ENCODE data around the gene CRACDL.

Gene CRACDL

DNA sequence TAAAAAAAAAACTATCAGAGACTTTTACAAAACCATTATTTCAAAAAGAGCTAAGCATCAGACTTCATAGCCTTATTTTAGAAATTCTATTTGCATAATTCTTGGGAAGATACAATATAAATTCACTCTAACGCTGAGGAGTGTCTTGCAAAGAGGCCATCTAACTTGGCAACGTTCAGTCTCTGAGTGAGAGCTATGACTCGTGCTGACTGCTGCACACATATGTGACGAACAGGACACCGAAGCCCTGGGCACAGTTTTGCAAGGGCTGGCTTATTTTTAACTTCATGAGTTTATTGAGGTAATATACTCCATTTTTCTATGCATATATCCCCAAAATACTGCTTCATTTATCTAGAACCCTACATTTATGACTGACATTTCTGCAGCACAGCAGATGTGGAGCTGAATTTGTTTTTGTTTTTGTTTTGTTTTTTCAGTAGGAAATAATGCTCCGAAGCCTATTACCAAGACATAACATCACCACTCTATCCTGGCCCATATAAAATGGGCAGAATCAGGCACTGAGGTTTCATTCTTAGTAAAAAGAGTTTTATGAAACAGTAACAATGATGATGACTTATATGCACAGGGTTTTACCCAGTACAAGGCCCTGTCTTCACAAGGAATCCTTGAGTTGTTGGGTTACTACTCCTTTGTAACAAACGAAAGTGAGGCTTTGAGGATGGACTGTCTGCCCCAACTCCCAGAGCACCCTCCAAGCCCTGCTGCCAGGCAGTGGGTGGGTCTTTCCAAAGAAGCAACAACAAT is 68.3 kb downstream of the CRACDL start:
- no peak overlapping the region for H2BK12ac ChIP-seq (ENCODE audit: low read length)

DNA sequence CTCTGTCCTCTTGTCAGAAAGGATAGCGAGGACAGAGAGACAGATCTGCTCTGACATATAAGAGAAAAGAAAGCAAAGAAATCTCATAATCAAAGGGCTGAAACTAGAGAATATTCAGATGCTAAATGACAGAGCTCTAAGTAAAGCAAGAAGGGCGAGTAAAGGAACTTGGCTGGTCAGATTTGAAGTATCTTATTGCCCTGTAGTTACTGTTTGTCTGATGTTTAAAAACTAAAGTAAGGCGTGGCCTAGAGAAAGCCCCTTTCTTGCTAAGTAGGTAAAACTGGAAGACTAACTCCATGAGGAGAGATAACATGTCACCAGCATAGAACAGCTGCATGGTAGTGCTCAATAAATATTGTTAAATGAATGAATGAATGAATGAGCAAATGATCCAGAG is 70.0 kb downstream of the CRACDL start:
- peaks cover 0 to 2% (median 0%) of the 10 kb centered on the region in 3 experiments for H3K27me3 ChIP-seq (ENCODE audit: control insufficient read depth in 3 of 3, insufficient read depth in 3 of 3, low read depth in 1 of 3, low read length in 3 of 3)
- H2AK5ac ChIP-seq (ENCODE audit: low read depth, low read length), result no peak overlapping the region
- H3K14ac ChIP-seq (ENCODE audit: low read length), result no peak overlapping the region
- H3K36me3 ChIP-seq (replicated peaks in 1 of 2; ENCODE audit: control insufficient read depth in 2 of 2, insufficient read depth in 2 of 2, low read length in 2 of 2), result no peaks in the 10 kb centered on the region
- peaks cover 0 to 4% of the 10 kb centered on the region in 2 donors for H3K4me1 ChIP-seq (ENCODE audit: control insufficient read depth in 2 of 2, insufficient read depth in 1 of 2, low read depth in 1 of 2, low read length in 2 of 2)
- H4K8ac ChIP-seq (ENCODE audit: low read depth, low read length), result no peak overlapping the region
- no peak overlapping the region for H3K23ac ChIP-seq (ENCODE audit: low read depth, low read length, poor library complexity)
- H2BK120ac ChIP-seq (ENCODE audit: low read depth, low read length), result no peak overlapping the region
- no peak overlapping the region for H3K18ac ChIP-seq (ENCODE audit: low read length)
- no peak overlapping the region for H2AFZ ChIP-seq (ENCODE audit: low read length)
- H3K27ac ChIP-seq (replicated peaks; ENCODE audit: low read length), result no peak overlapping the region
- H3K4me3 ChIP-seq (ENCODE audit: low read length in 2 of 2), result no peak overlapping the region
- no peak overlapping the region for H3K4me2 ChIP-seq (ENCODE audit: insufficient read depth, low read length, poor library complexity, severe bottlenecking)
- H3K9me3 ChIP-seq (replicated peaks in 1 of 2; ENCODE audit: control insufficient read depth in 2 of 2, insufficient read depth in 1 of 2, low read depth in 1 of 2, low read length in 2 of 2), result peaks cover 0 to 2% of the 10 kb centered on the region in 2 donors
- no peak overlapping the region for H3K9ac ChIP-seq (ENCODE audit: low read depth, low read length, poor library complexity)
- no peak overlapping the region for H2BK15ac ChIP-seq (ENCODE audit: low read length)
- DNase-seq (ENCODE audit: low spot score), result no peak
- H3K79me1 ChIP-seq (ENCODE audit: low read depth, low read length), result no peaks in the 10 kb centered on the region
- H2BK12ac ChIP-seq (ENCODE audit: low read length), result no peak overlapping the region
- no peak overlapping the region for H2BK5ac ChIP-seq (ENCODE audit: low read length)
- no CpG with 5 or more reads among the region's 3 CpGs for WGBS, 2 donors (ENCODE audit: extremely low coverage in 2 of 2, insufficient read length in 2 of 2, insufficient replicate concordance in 1 of 2)
- H3K4ac ChIP-seq (ENCODE audit: low read length), result no peak overlapping the region
- H4K91ac ChIP-seq (ENCODE audit: low read depth, low read length, poor library complexity), result no peak overlapping the region

More for the DNA sequence above, 68.3 kb downstream of the CRACDL start:
- no peaks in the 10 kb centered on the region for H3K36me3 ChIP-seq (replicated peaks in 1 of 2; ENCODE audit: control insufficient read depth in 2 of 2, insufficient read depth in 2 of 2, low read length in 2 of 2)
- WGBS, 2 donors (ENCODE audit: extremely low coverage in 2 of 2, insufficient read length in 2 of 2, insufficient replicate concordance in 1 of 2), result no CpG with 5 or more reads among the region's 7 CpGs
- H3K14ac ChIP-seq (ENCODE audit: low read length), result no peak overlapping the region
- H3K9ac ChIP-seq (ENCODE audit: low read depth, low read length, poor library complexity), result no peak overlapping the region
- H4K91ac ChIP-seq (ENCODE audit: low read depth, low read length, poor library complexity), result no peak overlapping the region
- H3K79me1 ChIP-seq (ENCODE audit: low read depth, low read length), result no peaks in the 10 kb centered on the region
- H3K4me3 ChIP-seq (ENCODE audit: low read length in 2 of 2), result no peak overlapping the region
- no peak overlapping the region for H3K23ac ChIP-seq (ENCODE audit: low read depth, low read length, poor library complexity)
- no peak overlapping the region for H3K27ac ChIP-seq (replicated peaks; ENCODE audit: low read length)
- no peak overlapping the region for H2BK120ac ChIP-seq (ENCODE audit: low read depth, low read length)
- no peak overlapping the region for H2AFZ ChIP-seq (ENCODE audit: low read length)
- H3K18ac ChIP-seq (ENCODE audit: low read length), result no peak overlapping the region
- H2BK5ac ChIP-seq (ENCODE audit: low read length), result no peak overlapping the region
- no peak overlapping the region for H3K4ac ChIP-seq (ENCODE audit: low read length)
- no peak overlapping the region for H3K4me2 ChIP-seq (ENCODE audit: insufficient read depth, low read length, poor library complexity, severe bottlenecking)
- H3K4me1 ChIP-seq (ENCODE audit: control insufficient read depth in 2 of 2, insufficient read depth in 1 of 2, low read depth in 1 of 2, low read length in 2 of 2), result peaks cover 0 to 4% of the 10 kb centered on the region in 2 donors
- no peaks in the 10 kb centered on the region for H3K9me3 ChIP-seq (replicated peaks in 1 of 2; ENCODE audit: control insufficient read depth in 2 of 2, insufficient read depth in 1 of 2, low read depth in 1 of 2, low read length in 2 of 2)
- no peak overlapping the region for H2AK5ac ChIP-seq (ENCODE audit: low read depth, low read length)
- H4K8ac ChIP-seq (ENCODE audit: low read depth, low read length), result no peak overlapping the region
- DNase-seq (ENCODE audit: low spot score), result no peak
- H3K27me3 ChIP-seq (ENCODE audit: control insufficient read depth in 3 of 3, insufficient read depth in 3 of 3, low read depth in 1 of 3, low read length in 3 of 3), result peaks cover 0 to 2% (median 0%) of the 10 kb centered on the region in 3 experiments
- no peak overlapping the region for H2BK15ac ChIP-seq (ENCODE audit: low read length)

DNA sequence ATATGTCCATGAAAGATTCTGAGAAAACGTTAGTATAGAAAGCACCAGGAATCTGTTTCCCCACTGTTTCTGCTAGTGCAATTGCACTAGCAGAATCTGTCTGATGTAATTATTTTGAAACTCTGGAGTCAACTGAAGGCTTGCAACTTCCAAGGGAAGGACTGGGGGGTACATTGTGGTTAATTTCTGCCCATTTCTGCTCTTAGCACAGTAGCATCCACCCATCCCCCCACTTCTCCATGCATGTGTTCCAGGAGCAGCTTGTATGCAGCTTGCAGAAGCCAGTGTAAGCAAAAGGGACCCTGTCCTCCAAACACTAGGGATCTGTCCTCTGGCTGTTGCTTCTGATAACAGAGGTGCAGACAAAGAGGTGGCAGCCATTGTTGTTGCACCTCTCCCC is 74.4 kb downstream of the CRACDL start:
- no peak for DNase-seq (ENCODE audit: low spot score)
- H3K14ac ChIP-seq (ENCODE audit: low read length), result no peak overlapping the region
- H2BK120ac ChIP-seq (ENCODE audit: low read depth, low read length), result no peak overlapping the region
- H4K8ac ChIP-seq (ENCODE audit: low read depth, low read length), result no peak overlapping the region
- no peaks in the 10 kb centered on the region for H3K4me1 ChIP-seq (ENCODE audit: control insufficient read depth in 2 of 2, insufficient read depth in 1 of 2, low read depth in 1 of 2, low read length in 2 of 2)
- no peak overlapping the region for H3K27ac ChIP-seq (replicated peaks; ENCODE audit: low read length)
- H3K23ac ChIP-seq (ENCODE audit: low read depth, low read length, poor library complexity), result no peak overlapping the region
- no peak overlapping the region for H3K18ac ChIP-seq (ENCODE audit: low read length)
- H3K9ac ChIP-seq (ENCODE audit: low read depth, low read length, poor library complexity), result no peak overlapping the region
- no peak overlapping the region for H3K4me2 ChIP-seq (ENCODE audit: insufficient read depth, low read length, poor library complexity, severe bottlenecking)
- H2BK12ac ChIP-seq (ENCODE audit: low read length), result no peak overlapping the region
- no CpG with 5 or more reads among the region's 1 CpG for WGBS, 2 donors (ENCODE audit: extremely low coverage in 2 of 2, insufficient read length in 2 of 2, insufficient replicate concordance in 1 of 2)
- no peak overlapping the region for H2AK5ac ChIP-seq (ENCODE audit: low read depth, low read length)
- peaks cover 3 to 4% of the 10 kb centered on the region in 2 donors for H3K9me3 ChIP-seq (replicated peaks in 1 of 2; ENCODE audit: control insufficient read depth in 2 of 2, insufficient read depth in 1 of 2, low read depth in 1 of 2, low read length in 2 of 2)
- no peaks in the 10 kb centered on the region for H3K79me1 ChIP-seq (ENCODE audit: low read depth, low read length)
- no peaks in the 10 kb centered on the region for H3K36me3 ChIP-seq (replicated peaks in 1 of 2; ENCODE audit: control insufficient read depth in 2 of 2, insufficient read depth in 2 of 2, low read length in 2 of 2)
- H2BK15ac ChIP-seq (ENCODE audit: low read length), result no peak overlapping the region
- no peak overlapping the region for H2BK5ac ChIP-seq (ENCODE audit: low read length)
- H4K91ac ChIP-seq (ENCODE audit: low read depth, low read length, poor library complexity), result no peak overlapping the region
- H2AFZ ChIP-seq (ENCODE audit: low read length), result no peak overlapping the region
- peak overlapping the region in 1 of 2 donors; percentile 58 for H3K4me3 ChIP-seq (ENCODE audit: low read length in 2 of 2)
- no peaks in the 10 kb centered on the region for H3K27me3 ChIP-seq (ENCODE audit: control insufficient read depth in 3 of 3, insufficient read depth in 3 of 3, low read depth in 1 of 3, low read length in 3 of 3)
- no peak overlapping the region for H3K4ac ChIP-seq (ENCODE audit: low read length)

DNA sequence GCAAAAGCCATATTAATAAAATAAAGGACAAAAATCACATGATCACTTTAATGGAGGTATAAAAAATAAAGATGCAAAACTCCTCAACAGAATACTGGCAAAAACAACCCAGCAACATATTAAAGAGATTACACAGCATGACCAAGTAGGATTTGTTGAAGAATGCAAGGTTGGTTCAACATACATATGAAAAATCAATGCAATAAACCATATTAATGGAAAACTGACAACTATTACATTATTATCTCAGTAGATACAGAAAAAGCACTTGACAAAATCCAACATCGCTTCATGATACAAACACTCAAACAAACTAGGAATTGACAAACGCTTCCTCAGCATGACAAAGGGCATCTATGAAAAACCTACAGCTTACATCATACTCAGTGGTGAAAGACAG is 76.7 kb downstream of the CRACDL start:
- Histone ChIP-seq H3K4me1 (ENCODE audit: control insufficient read depth in 2 of 2, insufficient read depth in 1 of 2, low read depth in 1 of 2, low read length in 2 of 2) (no peaks in the 10 kb centered on the region), H3K36me3 (replicated peaks in 1 of 2; ENCODE audit: control insufficient read depth in 2 of 2, insufficient read depth in 2 of 2, low read length in 2 of 2) (no peaks in the 10 kb centered on the region), H3K4me2 (ENCODE audit: insufficient read depth, low read length, poor library complexity, severe bottlenecking) (no peak overlapping the region), H2AFZ (ENCODE audit: low read length) (no peak overlapping the region), H2BK15ac (ENCODE audit: low read length) (no peak overlapping the region), H3K27me3 (ENCODE audit: control insufficient read depth in 3 of 3, insufficient read depth in 3 of 3, low read depth in 1 of 3, low read length in 3 of 3) (no peaks in the 10 kb centered on the region), H3K18ac (ENCODE audit: low read length) (no peak overlapping the region), H2BK5ac (ENCODE audit: low read length) (no peak overlapping the region), H3K4ac (ENCODE audit: low read length) (no peak overlapping the region), H4K91ac (ENCODE audit: low read depth, low read length, poor library complexity) (no peak overlapping the region), H2BK120ac (ENCODE audit: low read depth, low read length) (no peak overlapping the region), H3K79me1 (ENCODE audit: low read depth, low read length) (no peaks in the 10 kb centered on the region), H3K4me3 (ENCODE audit: low read length in 2 of 2) (no peak overlapping the region), H2BK12ac (ENCODE audit: low read length) (no peak overlapping the region), H3K27ac (replicated peaks; ENCODE audit: low read length) (no peak overlapping the region), H4K8ac (ENCODE audit: low read depth, low read length) (no peak overlapping the region), H3K9me3 (replicated peaks in 1 of 2; ENCODE audit: control insufficient read depth in 2 of 2, insufficient read depth in 1 of 2, low read depth in 1 of 2, low read length in 2 of 2) (peaks cover 3 to 4% of the 10 kb centered on the region in 2 donors), H3K9ac (ENCODE audit: low read depth, low read length, poor library complexity) (no peak overlapping the region), H2AK5ac (ENCODE audit: low read depth, low read length) (no peak overlapping the region), H3K23ac (ENCODE audit: low read depth, low read length, poor library complexity) (no peak overlapping the region), H3K14ac (ENCODE audit: low read length) (no peak overlapping the region)
- DNase-seq (ENCODE audit: low spot score), result no peak
- WGBS, 2 donors (ENCODE audit: extremely low coverage in 2 of 2, insufficient read length in 2 of 2, insufficient replicate concordance in 1 of 2), result no CpG with 5 or more reads among the region's 2 CpGs

Data from neuronal stem cell (in vitro differentiated cells).